K562 (cell line): Measurements from ENCODE around the gene CAPZA1. TPM values are rescaled to one million over a fixed set of nuclear protein-coding genes. Genes with fewer than 3 reads are reported as not detected.
A peak's percentile ranks its signal among the peaks of the same experiment; 100 is the strongest.

ENCODE experiments used
- FUS ChIP-seq: fragments of 200-400 bp; formaldehyde crosslinking; optimal IDR thresholded peaks from 2 replicates; pipeline ENCODE3; 2017; ENCODE audit warnings: low read depth, low read length
- GABPB2 ChIP-seq: fragments of 250-450 bp; sonication (Bioruptor Pico); conservative IDR thresholded peaks from 2 replicates; pipeline ENCODE4 v1.5.1; 2021; ENCODE audit warnings: mild to moderate bottlenecking
- GATA2 ChIP-seq: sonication (generic); formaldehyde crosslinking; IDR thresholded peaks from 2 replicates; pipeline ENCODE4 v1.4.0; 2020; ENCODE audit warnings: mild to moderate bottlenecking, missing genetic modification reagents
- GTF2A2 ChIP-seq: IDR thresholded peaks from 2 replicates; pipeline ENCODE4 v1.6.1; 2016; ENCODE audit warnings: mild to moderate bottlenecking, missing genetic modification characterization, missing compliant biosample characterization
- HMG20A ChIP-seq: fragments of 450-650 bp; formaldehyde crosslinking; conservative IDR thresholded peaks from 2 replicates; pipeline ENCODE4 v1.4.0; 2020; ENCODE audit warnings: mild to moderate bottlenecking, mixed read lengths
- HNRNPK ChIP-seq: fragments of 200-400 bp; formaldehyde crosslinking; IDR thresholded peaks from one replicate; pipeline ENCODE4 v1.6.1; 2018; ENCODE audit warnings: mild to moderate bottlenecking, low read depth, low read length; ENCODE audit not compliant: poor library complexity, severe bottlenecking
- LARP7 ChIP-seq: fragments of 450-650 bp; IDR thresholded peaks from 2 replicates; pipeline ENCODE4 v1.6.1; 2016
- MCM2 ChIP-seq: fragments of 450-650 bp; IDR thresholded peaks from 2 replicates; pipeline ENCODE4 v1.6.1; 2017; ENCODE audit warnings: low read depth, mild to moderate bottlenecking
- MEIS2 ChIP-seq: fragments of 450-650 bp; IDR thresholded peaks from 2 replicates; pipeline ENCODE4 v1.6.1; 2014; ENCODE audit warnings: mild to moderate bottlenecking; ENCODE audit not compliant: partially characterized antibody
- SP2 ChIP-seq: IDR thresholded peaks from 2 replicates; pipeline ENCODE4 v1.6.1; 2011; ENCODE audit warnings: mild to moderate bottlenecking, low read depth, low read length, moderate library complexity; ENCODE audit not compliant: poor library complexity, severe bottlenecking; ENCODE audit errors: extremely low read depth
- ZNF24 ChIP-seq: fragments of 450-650 bp; IDR thresholded peaks from 2 replicates; pipeline ENCODE4 v1.6.1; 2016
- ZNF507 ChIP-seq: conservative IDR thresholded peaks from 2 replicates; pipeline ENCODE4 v1.6.1; 2017; ENCODE audit warnings: missing genetic modification characterization, missing compliant biosample characterization
- ZNF586 ChIP-seq: fragments of 450-650 bp; formaldehyde crosslinking; conservative IDR thresholded peaks from 2 replicates; pipeline ENCODE4 v1.4.0; 2020; ENCODE audit warnings: mild to moderate bottlenecking, moderate library complexity
- polyA plus RNA-seq, 8 experiments: library from polyadenylated mRNA; depleted of rRNA in 4 of 8; stranded (reverse) in 5 of 8; unstranded in 3 of 8; fragments of >200 nt; fragmentation: Nextera tagmentation in 2 of 8; fragmentation: Illumina TruSeq in 1 of 8; extraction: Ambion mirVana in 2 of 8; extraction: Trizol in 1 of 8; gene quantifications; 2 replicates each; pipeline versions ENCODE4 v1.2.1 to v1.2.3, GENCODE V29; 2011 to 2014; ENCODE audit warnings: inconsistent platforms in 1 of 8, missing spikeins in 1 of 8
- total RNA-seq, 7 experiments: library from RNA; depleted of rRNA in 6 of 7; stranded (reverse); fragments of >200 nt in 6 of 7; fragmentation: Illumina TruSeq in 2 of 7; extraction: Trizol in 2 of 7; gene quantifications; 2 replicates each; pipeline versions ENCODE4 v1.2.1 to v1.2.3, GENCODE V29; 2011 to 2021; ENCODE audit warnings: low replicate concordance in 1 of 7
- TF ChIP-seq, protein P1 (sequence below): fragments of 250-450 bp; sonication (Bioruptor Pico); IDR thresholded peaks from 2 replicates; pipeline ENCODE4 v1.8.0; 2022; ENCODE audit warnings: inconsistent platforms, mild to moderate bottlenecking, moderate library complexity, borderline replicate concordance
- TF ChIP-seq, protein P2 (sequence below): sonication (generic); formaldehyde crosslinking; IDR thresholded peaks from 2 replicates; pipeline ENCODE4 v1.8.0; 2023; ENCODE audit warnings: mild to moderate bottlenecking, missing genetic modification reagents
- TF ChIP-seq, protein P3 (sequence below): fragments of 450-650 bp; IDR thresholded peaks from 2 replicates; pipeline ENCODE4 v1.6.1; 2017; ENCODE audit warnings: antibody characterized with exemption
- TF ChIP-seq, protein P4 (sequence below): sonication (generic); formaldehyde crosslinking; IDR thresholded peaks from 2 replicates; pipeline ENCODE4 v1.5.0; 2020; ENCODE audit warnings: missing genetic modification reagents
- TF ChIP-seq, protein P5 (sequence below): fragments of 250-450 bp; sonication (Bioruptor Pico); IDR thresholded peaks from 2 replicates; pipeline ENCODE4 v1.8.0; 2022; ENCODE audit warnings: moderate library complexity, mild to moderate bottlenecking, inconsistent platforms

The CAPZA1 gene
- total and polyA plus RNA-seq, 9 of the 15 experiments (the other 6 are each of a cell fraction or from before 2014, with no cell fraction given), result 237 to 1,020 (median 306) TPM

DNA sequence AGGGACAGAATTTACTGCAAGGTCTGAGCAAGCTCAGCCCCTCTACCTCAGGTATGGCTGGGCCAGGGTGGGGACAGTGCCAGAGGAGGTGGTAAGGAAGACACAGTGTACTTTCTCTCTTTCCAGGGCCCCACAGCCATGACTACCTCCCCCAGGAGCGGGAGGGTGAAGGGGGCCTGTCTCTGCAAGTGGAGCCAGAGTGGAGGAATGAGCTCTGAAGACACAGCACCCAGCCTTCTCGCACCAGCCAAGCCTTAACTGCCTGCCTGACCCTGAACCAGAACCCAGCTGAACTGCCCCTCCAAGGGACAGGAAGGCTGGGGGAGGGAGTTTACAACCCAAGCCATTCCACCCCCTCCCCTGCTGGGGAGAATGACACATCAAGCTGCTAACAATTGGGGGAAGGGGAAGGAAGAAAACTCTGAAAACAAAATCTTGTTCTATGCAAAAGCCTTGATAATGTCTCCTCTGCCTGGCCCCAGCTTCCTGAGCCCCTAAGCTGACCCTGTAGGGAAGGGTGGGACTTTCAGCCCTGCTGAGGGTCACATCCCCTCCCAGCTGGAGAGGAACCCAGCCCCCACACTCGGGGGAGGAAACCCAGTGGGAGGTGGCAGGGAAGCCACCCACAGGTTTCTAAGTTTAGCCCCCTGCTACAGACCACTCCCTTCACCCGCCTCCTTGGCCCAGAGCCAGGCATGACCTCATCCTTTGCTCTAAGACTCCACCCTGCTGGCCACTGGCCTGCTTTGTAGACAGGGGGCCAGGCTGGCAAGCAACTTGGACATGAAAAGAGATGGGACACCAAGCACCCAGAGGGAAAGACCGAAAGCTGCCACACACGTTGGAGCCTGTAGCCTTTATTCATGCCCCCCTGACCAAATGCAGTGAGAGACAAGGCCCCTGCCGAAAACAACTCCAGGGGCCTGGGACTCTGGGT, 80.9 kb downstream of the CAPZA1 start (continued):
- no peak for TF ChIP-seq GATA2
- TF ChIP-seq, protein P1, sequence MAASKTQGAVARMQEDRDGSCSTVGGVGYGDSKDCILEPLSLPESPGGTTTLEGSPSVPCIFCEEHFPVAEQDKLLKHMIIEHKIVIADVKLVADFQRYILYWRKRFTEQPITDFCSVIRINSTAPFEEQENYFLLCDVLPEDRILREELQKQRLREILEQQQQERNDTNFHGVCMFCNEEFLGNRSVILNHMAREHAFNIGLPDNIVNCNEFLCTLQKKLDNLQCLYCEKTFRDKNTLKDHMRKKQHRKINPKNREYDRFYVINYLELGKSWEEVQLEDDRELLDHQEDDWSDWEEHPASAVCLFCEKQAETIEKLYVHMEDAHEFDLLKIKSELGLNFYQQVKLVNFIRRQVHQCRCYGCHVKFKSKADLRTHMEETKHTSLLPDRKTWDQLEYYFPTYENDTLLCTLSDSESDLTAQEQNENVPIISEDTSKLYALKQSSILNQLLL (CRISPR knock-in tag), result no peak
- TF ChIP-seq FUS, result no peak
- TF ChIP-seq, protein P2, sequence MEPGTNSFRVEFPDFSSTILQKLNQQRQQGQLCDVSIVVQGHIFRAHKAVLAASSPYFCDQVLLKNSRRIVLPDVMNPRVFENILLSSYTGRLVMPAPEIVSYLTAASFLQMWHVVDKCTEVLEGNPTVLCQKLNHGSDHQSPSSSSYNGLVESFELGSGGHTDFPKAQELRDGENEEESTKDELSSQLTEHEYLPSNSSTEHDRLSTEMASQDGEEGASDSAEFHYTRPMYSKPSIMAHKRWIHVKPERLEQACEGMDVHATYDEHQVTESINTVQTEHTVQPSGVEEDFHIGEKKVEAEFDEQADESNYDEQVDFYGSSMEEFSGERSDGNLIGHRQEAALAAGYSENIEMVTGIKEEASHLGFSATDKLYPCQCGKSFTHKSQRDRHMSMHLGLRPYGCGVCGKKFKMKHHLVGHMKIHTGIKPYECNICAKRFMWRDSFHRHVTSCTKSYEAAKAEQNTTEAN, result 0 out of 2 replicates have a peak, but pooled peaks have one; percentile 47
- no peak for TF ChIP-seq ZNF586 (CRISPR knock-in tag)
- no peak for TF ChIP-seq SP2
- TF ChIP-seq MCM2, result no peak
- TF ChIP-seq, protein P3, sequence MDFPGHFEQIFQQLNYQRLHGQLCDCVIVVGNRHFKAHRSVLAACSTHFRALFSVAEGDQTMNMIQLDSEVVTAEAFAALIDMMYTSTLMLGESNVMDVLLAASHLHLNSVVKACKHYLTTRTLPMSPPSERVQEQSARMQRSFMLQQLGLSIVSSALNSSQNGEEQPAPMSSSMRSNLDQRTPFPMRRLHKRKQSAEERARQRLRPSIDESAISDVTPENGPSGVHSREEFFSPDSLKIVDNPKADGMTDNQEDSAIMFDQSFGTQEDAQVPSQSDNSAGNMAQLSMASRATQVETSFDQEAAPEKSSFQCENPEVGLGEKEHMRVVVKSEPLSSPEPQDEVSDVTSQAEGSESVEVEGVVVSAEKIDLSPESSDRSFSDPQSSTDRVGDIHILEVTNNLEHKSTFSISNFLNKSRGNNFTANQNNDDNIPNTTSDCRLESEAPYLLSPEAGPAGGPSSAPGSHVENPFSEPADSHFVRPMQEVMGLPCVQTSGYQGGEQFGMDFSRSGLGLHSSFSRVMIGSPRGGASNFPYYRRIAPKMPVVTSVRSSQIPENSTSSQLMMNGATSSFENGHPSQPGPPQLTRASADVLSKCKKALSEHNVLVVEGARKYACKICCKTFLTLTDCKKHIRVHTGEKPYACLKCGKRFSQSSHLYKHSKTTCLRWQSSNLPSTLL, result no peak
- TF ChIP-seq MEIS2, result peak; percentile 63
- TF ChIP-seq, protein P4, sequence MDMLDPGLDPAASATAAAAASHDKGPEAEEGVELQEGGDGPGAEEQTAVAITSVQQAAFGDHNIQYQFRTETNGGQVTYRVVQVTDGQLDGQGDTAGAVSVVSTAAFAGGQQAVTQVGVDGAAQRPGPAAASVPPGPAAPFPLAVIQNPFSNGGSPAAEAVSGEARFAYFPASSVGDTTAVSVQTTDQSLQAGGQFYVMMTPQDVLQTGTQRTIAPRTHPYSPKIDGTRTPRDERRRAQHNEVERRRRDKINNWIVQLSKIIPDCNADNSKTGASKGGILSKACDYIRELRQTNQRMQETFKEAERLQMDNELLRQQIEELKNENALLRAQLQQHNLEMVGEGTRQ (CRISPR knock-in tag), result no peak
- no peak; the same call in 1 of the 2 replicates for TF ChIP-seq HMG20A (CRISPR knock-in tag)
- TF ChIP-seq HNRNPK, result no peak
- 0 out of 2 replicates have a peak, but pooled peaks have one; percentile 6 for TF ChIP-seq ZNF24
- 0 out of 2 replicates have a peak, but pooled peaks have one; percentile 14 for TF ChIP-seq LARP7
- no peak for TF ChIP-seq GABPB2
- TF ChIP-seq ZNF507 (tag), result no peak
- TF ChIP-seq, protein P5, sequence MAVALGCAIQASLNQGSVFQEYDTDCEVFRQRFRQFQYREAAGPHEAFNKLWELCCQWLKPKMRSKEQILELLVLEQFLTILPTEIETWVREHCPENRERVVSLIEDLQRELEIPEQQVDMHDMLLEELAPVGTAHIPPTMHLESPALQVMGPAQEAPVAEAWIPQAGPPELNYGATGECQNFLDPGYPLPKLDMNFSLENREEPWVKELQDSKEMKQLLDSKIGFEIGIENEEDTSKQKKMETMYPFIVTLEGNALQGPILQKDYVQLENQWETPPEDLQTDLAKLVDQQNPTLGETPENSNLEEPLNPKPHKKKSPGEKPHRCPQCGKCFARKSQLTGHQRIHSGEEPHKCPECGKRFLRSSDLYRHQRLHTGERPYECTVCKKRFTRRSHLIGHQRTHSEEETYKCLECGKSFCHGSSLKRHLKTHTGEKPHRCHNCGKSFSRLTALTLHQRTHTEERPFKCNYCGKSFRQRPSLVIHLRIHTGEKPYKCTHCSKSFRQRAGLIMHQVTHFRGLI (CRISPR knock-in tag), result no peak
- no peak for TF ChIP-seq GTF2A2 (tag)
